Measurements from ENCODE around the gene FEV. TPM values are rescaled to one million over a fixed set of nuclear protein-coding genes. Genes with fewer than 3 reads are reported as not detected.
A peak's percentile ranks its signal among the peaks of the same experiment; 100 is the strongest.

The FEV gene
- not detected in 2 replicates for total RNA-seq (2014; rRNA removed; shearing (Covaris generic))
- 0.26 TPM in 1 of 2 replicates, not detected in the other for polyA plus RNA-seq (2015; cell fraction: cytosol; rRNA removed)
- polyA plus RNA-seq (2015; cell fraction: nucleus; rRNA removed): not detected in 2 replicates

- in situ Hi-C loops (cut with HindIII; ENCODE audit: low pct_unique_long_range_greater_than_20kb, low sequenced_read_pairs): no loop called here
- DNase-seq (ENCODE audit: low read depth, low spot score): no peak
Measured at GRCh38 chr2:218985021-218985324, at the start of gene FEV. TSS of gene FEV (minus strand) at chr2:218985184. CDS start at chr2:218985075, 109 bp downstream.

GRCh38 chr2:219032051-219032745 is 47.2 kb upstream of the FEV start:
- in situ Hi-C loops (cut with HindIII; ENCODE audit: low pct_unique_long_range_greater_than_20kb, low sequenced_read_pairs): no loop called here
- peak; percentile 16 for DNase-seq (ENCODE audit: low read depth, low spot score)

GRCh38 chr2:219031005-219031738 is 46.2 kb upstream of the FEV start:
- in situ Hi-C loops (cut with HindIII; ENCODE audit: low pct_unique_long_range_greater_than_20kb, low sequenced_read_pairs): no loop called here
- DNase-seq (ENCODE audit: low read depth, low spot score): no peak

- DNase-seq (ENCODE audit: low read depth, low spot score): no peak
- in situ Hi-C loops (cut with HindIII; ENCODE audit: low pct_unique_long_range_greater_than_20kb, low sequenced_read_pairs): no loop called here
Measured at GRCh38 chr2:219030177-219030940, 45.4 kb upstream of the FEV start.

GRCh38 chr2:219029829-219030165 is 44.8 kb upstream of the FEV start:
- in situ Hi-C loops (cut with HindIII; ENCODE audit: low pct_unique_long_range_greater_than_20kb, low sequenced_read_pairs): no loop called here

GRCh38 chr2:219028996-219029828 is 44.2 kb upstream of the FEV start:
- no peak for DNase-seq (ENCODE audit: low read depth, low spot score)
- in situ Hi-C loops (cut with HindIII; ENCODE audit: low pct_unique_long_range_greater_than_20kb, low sequenced_read_pairs): no loop called here

More at GRCh38 chr2:219029829-219030165, 44.8 kb upstream of the FEV start:
- DNase-seq (ENCODE audit: low read depth, low spot score): peak; percentile 82

- in situ Hi-C loops (cut with HindIII; ENCODE audit: low pct_unique_long_range_greater_than_20kb, low sequenced_read_pairs): no loop called here
- no peak for DNase-seq (ENCODE audit: low read depth, low spot score)
Measured at GRCh38 chr2:219028141-219028540, 43.2 kb upstream of the FEV start.

GRCh38 chr2:219027511-219028055 is 42.6 kb upstream of the FEV start:
- in situ Hi-C loops (cut with HindIII; ENCODE audit: low pct_unique_long_range_greater_than_20kb, low sequenced_read_pairs): no loop called here
- DNase-seq (ENCODE audit: low read depth, low spot score): no peak

- no peak for DNase-seq (ENCODE audit: low read depth, low spot score)
- in situ Hi-C loops (cut with HindIII; ENCODE audit: low pct_unique_long_range_greater_than_20kb, low sequenced_read_pairs): no loop called here
Measured at GRCh38 chr2:219026946-219027345, 42.0 kb upstream of the FEV start.

GRCh38 chr2:219025637-219026585 is 40.9 kb upstream of the FEV start:
- in situ Hi-C loops (cut with HindIII; ENCODE audit: low pct_unique_long_range_greater_than_20kb, low sequenced_read_pairs): no loop called here
- peak; percentile 87 for DNase-seq (ENCODE audit: low read depth, low spot score)

- in situ Hi-C loops (cut with HindIII; ENCODE audit: low pct_unique_long_range_greater_than_20kb, low sequenced_read_pairs): no loop called here
- no peak for DNase-seq (ENCODE audit: low read depth, low spot score)
Measured at GRCh38 chr2:219024059-219024458, 39.1 kb upstream of the FEV start.

- in situ Hi-C loops (cut with HindIII; ENCODE audit: low pct_unique_long_range_greater_than_20kb, low sequenced_read_pairs): no loop called here
Measured at GRCh38 chr2:219023045-219023605, 38.1 kb upstream of the FEV start.

GRCh38 chr2:219022616-219023015 is 37.6 kb upstream of the FEV start:
- in situ Hi-C loops (cut with HindIII; ENCODE audit: low pct_unique_long_range_greater_than_20kb, low sequenced_read_pairs): no loop called here
- no peak for DNase-seq (ENCODE audit: low read depth, low spot score)

More at GRCh38 chr2:219023045-219023605, 38.1 kb upstream of the FEV start:
- no peak for DNase-seq (ENCODE audit: low read depth, low spot score)

GRCh38 chr2:219022041-219022440 is 37.1 kb upstream of the FEV start:
- DNase-seq (ENCODE audit: low read depth, low spot score): no peak
- in situ Hi-C loops (cut with HindIII; ENCODE audit: low pct_unique_long_range_greater_than_20kb, low sequenced_read_pairs): no loop called here

- DNase-seq (ENCODE audit: low read depth, low spot score): no peak
- in situ Hi-C loops (cut with HindIII; ENCODE audit: low pct_unique_long_range_greater_than_20kb, low sequenced_read_pairs): no loop called here
Measured at GRCh38 chr2:219021591-219021990, 36.6 kb upstream of the FEV start.

All from SK-MEL-5 (cell line).